IPS-11a (cell line): ENCODE results near the gene SS18L1.

Source experiments
- H3K4me3 ChIP-seq: one replicate; pipeline ENCODE4 v1.5.1; 2013; ENCODE audit warnings: low read depth, low read length, control low read depth

SS18L1 gene

DNA sequence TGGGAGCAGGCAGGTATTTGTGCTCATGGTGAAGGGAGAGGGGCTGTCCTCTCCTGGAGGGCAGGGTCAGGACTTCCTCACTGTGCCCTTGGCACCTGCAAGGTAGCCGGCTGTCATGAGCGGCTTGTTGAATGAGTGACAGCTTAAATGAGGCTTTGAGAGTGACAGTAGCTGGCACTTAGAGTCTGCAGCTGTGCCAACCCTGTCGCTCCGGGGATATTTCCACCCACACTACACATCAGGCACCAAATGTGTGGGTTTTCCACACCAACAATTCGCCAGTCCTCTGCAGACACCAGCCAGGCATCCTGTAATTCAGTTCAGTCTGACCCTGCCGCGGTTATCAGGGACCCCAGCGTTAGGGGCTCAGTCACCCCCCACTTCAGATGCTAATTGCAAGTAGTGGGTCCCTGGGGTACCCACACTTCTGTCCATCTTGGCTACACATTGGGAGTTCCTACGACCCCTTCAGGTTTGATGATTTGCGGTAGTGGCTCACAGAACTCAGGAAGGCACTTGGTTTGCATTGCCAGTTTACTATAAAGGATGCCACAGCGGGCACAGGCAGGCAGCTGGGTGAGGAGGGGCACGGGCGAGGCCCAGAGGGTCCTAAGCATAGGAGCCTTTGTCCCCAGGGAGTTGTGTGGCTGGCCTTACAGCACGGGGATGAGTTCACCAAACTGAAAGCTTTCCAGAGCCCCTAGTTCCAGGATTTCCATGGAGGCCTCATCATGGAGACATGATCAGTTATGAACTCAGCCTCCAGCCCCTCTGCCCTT, 48.4 kb downstream of the SS18L1 start:
- no peak overlapping the region for H3K4me3 ChIP-seq

DNA sequence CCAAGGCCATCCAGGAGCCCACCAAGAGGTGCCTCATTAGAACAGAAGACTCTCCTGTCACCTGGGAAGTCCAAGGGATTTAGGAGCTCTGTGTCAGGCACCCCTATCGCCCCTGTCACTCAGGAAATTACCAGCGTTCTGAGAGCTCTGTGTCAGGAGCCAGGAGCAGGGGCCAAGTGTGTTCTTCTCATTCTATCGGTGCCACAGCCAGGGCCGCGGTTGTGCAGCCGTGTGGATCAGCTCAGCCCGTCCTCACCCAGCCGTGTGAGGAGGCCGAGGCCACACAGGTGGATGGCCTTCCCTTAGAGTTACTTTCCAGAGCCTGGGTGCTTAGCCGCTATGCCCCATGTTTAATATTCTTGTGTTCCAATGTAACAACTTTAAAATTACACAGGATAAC, 49.1 kb downstream of the SS18L1 start:
- H3K4me3 ChIP-seq, result no peak overlapping the region

GRCh38 chr20:62193079-62194025, 49.8 kb downstream of the SS18L1 start:
- no peak overlapping the region for H3K4me3 ChIP-seq

- H3K4me3 ChIP-seq, result no peak overlapping the region
These were observed 51.5 kb downstream of the SS18L1 start for GRCh38 chr20:62195075-62195405.

GRCh38 chr20:62195736-62196135, 52.2 kb downstream of the SS18L1 start:
- no peak overlapping the region for H3K4me3 ChIP-seq

GRCh38 chr20:62196286-62196685, 52.7 kb downstream of the SS18L1 start:
- no peak overlapping the region for H3K4me3 ChIP-seq

GRCh38 chr20:62197311-62197710, 53.7 kb downstream of the SS18L1 start:
- no peak overlapping the region for H3K4me3 ChIP-seq

- no peak overlapping the region for H3K4me3 ChIP-seq
These were observed 54.2 kb downstream of the SS18L1 start for GRCh38 chr20:62197801-62198200.

DNA sequence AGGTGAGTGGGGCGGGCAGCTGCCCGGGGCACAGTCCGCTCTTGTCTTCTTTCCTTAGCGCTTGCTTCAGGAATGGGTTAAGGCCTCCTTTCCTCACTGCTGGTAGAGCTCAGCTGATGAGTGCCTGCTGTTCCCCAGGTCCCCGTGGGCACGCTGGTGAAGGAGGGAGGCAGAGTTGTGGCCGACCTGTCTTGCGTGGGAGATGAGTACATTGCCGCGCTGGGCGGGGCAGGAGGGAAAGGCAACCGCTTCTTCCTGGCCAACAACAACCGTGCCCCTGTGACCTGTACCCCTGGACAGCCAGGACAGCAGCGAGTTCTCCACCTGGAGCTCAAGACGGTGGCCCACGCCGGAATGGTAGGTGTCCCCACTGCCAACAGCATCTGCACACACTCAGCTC, 54.9 kb downstream of the SS18L1 start:
- H3K4me3 ChIP-seq, result no peak overlapping the region

DNA sequence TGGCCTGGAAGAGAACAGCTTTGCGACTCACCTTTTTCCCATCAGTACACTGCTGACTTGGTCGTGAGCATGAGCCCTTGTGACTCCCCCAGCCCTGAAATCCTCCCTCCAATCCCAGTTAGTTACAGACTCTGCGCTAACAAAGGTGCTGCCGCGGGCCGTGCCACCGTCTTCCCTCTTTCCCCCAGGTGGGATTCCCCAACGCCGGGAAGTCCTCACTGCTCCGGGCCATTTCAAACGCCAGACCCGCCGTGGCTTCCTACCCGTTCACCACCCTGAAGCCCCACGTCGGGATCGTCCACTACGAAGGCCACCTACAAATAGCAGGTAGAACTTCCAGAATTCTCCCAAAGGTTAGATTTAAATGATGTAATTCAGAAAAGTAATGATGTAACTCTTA, 55.4 kb downstream of the SS18L1 start:
- no peak overlapping the region for H3K4me3 ChIP-seq

GRCh38 chr20:62200491-62201172, 57.1 kb downstream of the SS18L1 start:
- H3K4me3 ChIP-seq, result no peak overlapping the region

DNA sequence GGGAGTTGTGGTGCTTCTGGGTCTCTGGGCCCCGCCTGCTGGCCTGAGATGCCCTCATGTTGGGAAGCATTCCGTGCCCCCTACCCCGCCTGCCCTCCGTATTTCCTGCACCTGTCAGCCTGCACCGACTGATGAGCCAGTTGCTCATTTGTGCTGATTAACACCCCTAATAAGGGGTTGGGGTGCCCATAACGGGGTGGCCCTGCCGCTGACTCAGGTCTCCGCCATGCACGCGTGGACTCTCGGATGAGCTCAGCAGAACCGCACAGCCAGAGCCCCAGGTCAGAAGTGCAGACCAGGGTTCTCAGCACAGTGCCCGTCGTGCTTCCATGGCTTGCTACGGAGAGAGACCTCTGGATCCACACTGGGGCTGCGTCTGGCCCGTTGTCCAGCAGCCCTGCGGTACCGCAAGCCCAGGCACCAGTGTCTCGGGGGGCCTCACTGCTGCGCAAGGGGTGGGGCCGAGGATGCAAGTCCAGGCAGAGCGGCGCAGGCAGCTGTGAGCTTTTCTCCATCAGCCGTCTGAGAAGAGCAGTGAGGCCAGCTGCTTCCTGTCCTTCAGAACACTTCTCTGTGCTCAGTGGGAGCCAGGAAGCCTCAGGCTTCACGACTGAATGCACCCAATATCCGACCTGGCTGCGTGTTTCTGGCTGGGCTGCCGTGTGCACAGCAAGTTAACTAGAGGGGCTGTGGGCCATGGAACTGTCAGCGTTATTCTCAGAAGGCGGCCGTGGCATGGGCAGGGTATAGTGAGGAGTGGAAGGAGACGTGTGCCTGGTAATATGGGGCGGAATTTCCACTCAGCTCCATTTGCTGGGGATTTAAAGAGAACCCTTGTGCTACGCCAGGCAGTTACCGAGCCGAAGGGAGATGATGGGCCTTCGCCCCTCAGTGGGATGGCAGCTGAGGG, 57.9 kb downstream of the SS18L1 start:
- H3K4me3 ChIP-seq, result no peak overlapping the region

DNA sequence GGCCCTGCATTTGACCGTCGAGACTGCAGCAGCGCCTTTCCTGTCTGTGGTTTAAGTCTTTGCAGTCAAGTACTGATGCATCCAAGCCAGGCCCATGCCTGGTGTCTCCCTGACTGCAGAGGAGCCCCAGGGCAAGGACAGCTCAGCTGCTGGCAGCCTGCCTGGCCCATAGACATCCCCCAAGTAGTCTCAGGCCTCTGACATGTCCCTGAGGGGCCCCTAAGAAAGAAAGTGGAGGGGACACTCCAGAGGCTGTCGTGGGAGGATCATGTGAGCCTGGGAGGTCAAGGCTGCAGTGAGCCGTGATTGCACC, 58.5 kb downstream of the SS18L1 start:
- H3K4me3 ChIP-seq, result no peak overlapping the region

DNA sequence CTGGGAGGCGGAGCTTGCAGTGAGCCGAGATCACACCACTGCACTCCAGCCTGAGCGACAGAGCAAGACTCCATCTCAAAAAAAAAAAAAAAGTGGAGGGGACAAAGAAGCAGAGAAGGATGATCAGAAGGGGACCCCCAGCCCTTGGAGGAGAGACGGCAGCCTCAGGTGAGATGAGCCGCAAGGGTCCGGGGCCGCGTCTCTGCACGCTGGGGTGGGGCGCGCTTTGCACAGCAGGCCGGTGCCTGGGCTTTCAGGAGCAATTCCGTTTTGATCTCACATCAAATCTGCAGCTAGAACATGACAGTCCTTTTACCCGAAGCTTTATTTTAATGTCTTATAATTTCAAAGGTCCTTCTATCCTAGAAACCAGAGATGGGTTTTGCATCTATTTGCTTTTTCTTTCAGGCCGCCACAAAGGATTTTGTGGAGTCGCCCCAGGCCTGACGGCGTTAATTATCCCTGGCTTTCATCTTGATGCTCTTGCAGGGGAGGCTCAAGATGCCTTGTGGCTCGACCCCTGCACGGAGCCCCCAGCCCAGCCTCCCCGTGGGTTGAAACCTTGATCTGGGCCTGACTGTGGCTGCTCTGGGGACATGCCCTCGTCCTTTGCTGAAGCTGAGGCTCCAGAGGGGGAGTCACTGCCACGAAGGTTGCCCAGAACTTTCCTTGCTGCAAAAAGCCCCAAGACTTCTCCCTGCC, 59.3 kb downstream of the SS18L1 start:
- H3K4me3 ChIP-seq, result no peak overlapping the region

- H3K4me3 ChIP-seq, result no peak overlapping the region
These were observed 59.9 kb downstream of the SS18L1 start for GRCh38 chr20:62203378-62204030.

DNA sequence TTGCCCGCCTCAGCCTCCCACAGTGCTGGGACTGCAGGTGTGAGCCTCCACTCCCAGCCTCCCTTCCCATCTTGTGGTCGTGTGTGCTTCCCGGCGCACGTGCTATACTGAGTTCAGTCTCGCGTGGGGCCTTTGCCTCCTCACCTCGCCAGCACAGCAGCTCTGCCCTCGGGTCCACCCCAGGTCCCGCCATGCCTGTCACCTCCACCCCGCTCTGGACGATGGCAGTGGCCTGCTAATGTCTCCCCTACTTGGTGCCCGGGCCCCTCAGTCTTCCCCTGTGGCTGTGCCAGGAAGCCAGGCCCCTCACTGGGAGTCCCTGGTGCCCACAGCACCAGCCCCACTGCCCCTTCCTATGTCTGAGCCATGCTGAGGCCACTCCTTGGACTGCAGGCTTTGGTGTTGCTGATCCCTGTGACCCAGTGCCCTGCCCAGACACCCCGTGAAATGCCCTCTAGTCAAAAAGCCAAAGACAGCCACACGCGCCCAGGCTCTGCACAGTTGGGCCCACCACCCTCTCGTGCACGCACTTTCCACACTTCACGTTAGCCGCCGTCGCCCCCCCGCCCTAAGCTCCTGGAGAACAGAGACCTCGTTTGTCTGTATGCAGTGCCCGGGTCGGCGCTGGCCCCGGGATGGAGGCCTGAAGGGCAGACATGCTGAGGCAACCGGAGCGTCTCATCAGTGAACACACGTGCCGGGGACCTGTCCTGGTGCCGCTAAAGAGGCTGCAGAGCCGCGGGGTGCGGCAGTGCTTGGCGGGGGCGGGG, 62.2 kb downstream of the SS18L1 start:
- no peak overlapping the region for H3K4me3 ChIP-seq

DNA sequence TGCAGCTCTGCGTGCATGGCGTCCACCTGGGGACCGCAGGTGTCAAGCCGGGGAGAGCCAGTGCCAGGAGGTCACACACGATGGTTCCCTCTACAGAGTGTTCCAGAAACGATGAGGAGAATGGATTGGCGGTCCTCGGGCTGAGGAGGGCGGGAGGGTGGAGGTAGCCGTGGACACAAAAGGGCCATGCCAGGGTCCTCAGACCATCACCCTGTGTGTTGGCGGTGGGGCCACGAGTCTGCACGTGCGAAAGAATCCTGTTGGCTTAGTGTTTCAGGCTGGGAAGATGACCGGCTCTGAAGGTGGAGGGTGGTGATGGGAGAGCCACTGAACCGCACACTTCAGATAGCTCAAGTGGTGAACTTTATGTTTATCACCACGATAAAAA, 62.8 kb downstream of the SS18L1 start:
- no peak overlapping the region for H3K4me3 ChIP-seq

DNA sequence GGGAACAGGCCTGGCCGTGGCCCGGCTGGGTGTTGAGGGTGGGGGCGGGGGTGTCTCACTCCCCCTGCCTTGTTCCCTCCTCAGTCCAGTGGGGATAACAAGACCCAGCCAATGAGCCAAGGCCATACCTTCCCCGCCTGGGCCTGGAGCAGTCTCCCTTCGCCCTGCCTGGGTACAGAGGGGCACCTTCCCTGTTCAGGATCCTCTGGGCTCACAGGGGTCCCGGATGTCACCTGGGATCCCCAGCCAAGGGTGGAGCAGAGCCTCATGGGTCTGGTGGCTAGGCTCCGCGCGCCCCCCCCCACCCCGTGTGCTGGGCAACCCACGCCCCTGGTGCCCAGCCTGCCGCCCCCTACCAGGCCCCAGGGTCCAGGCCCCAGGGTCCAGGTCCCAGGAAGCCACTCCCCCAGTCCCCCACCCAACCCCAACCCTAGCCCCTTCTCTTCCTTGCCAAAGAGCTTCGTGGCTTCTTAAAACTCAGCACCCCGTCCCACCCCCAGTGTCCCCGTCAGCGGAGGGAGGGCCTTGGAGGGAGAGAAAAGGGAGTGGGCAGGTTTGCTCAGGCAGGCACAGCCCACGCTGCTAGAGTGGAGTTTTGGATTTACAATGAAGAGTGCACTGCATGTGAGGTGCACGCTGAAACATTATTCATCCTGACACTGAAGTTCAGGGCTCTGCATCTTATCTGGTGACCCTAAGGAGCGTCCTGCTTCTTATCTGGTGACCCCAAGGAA, 64.7 kb downstream of the SS18L1 start:
- H3K4me3 ChIP-seq, result no peak overlapping the region
